Naive thymus-derived CD4-positive, alpha-beta T cell (primary cell): ENCODE measurements around the gene TNNC1. TPM values are rescaled to one million over a fixed set of nuclear protein-coding genes. Genes with fewer than 3 reads are reported as not detected.
A peak's percentile ranks its signal among the peaks of the same experiment; 100 is the strongest.

ENCODE experiments used
- ATAC-seq: fragments of 150-1000 bp; cut with Tn5 transposase; 2 replicates; pipeline ENCODE4 v1.10.0; 2021; ENCODE audit warnings: mild to moderate bottlenecking, moderate library complexity
- CTCF ChIA-PET: fragments of 350-600 bp; sonication (Branson Sonifier 250); formaldehyde crosslinking; loops from one replicate; lab custom pipeline; 2021; ENCODE audit warnings: antibody characterized with exemption; lab: Charles Lee
- POLR2A ChIA-PET: fragments of 350-600 bp; sonication (Branson Sonifier 250); formaldehyde crosslinking; loops from one replicate; lab custom pipeline; 2021; ENCODE audit warnings: antibody characterized with exemption, inconsistent platforms; lab: Charles Lee
- DNase-seq, 9 donors: peaks; one replicate each; pipeline versions ENCODE4 v3.0.0 to v3.0.0-alpha.2; 2020 to 2022; ENCODE audit warnings: mixed read lengths in 1 of 9
- H3K27ac ChIP-seq: one replicate; pipeline ENCODE4 v1.7.0; 2013; ENCODE audit warnings: mild to moderate bottlenecking, low read depth, low read length, moderate library complexity
- H3K27me3 ChIP-seq, 2 donors: one replicate each; pipeline ENCODE4 v1.7.0; 2013; ENCODE audit warnings: low read length in 2 of 2, mild to moderate bottlenecking in 2 of 2, moderate library complexity in 2 of 2; ENCODE audit not compliant: control insufficient read depth in 2 of 2, insufficient read depth in 2 of 2
- H3K36me3 ChIP-seq, 3 experiments: 1 replicate in 2 of 3; 2 replicates in 1 of 3; pipeline ENCODE4 v1.7.0; 2013; ENCODE audit warnings: low read length in 3 of 3, mild to moderate bottlenecking in 3 of 3, moderate library complexity in 1 of 3; ENCODE audit not compliant: insufficient read depth in 3 of 3, control insufficient read depth in 2 of 3
- H3K4me1 ChIP-seq, 2 donors: one replicate each; pipeline ENCODE4 v1.7.0; 2013; ENCODE audit warnings: low read length in 2 of 2, mild to moderate bottlenecking in 2 of 2, moderate library complexity in 1 of 2; ENCODE audit not compliant: control insufficient read depth in 2 of 2, insufficient read depth in 2 of 2
- H3K4me3 ChIP-seq: 2 replicates; pipeline ENCODE4 v1.7.0; 2013; ENCODE audit warnings: mild to moderate bottlenecking, low read length
- H3K9me3 ChIP-seq, 3 experiments: 1 replicate in 2 of 3; 2 replicates in 1 of 3; pipeline ENCODE4 v1.7.0; 2013; ENCODE audit warnings: low read length in 3 of 3; ENCODE audit not compliant: control insufficient read depth in 2 of 3
- H3K27ac Mint-ChIP-seq, 9 donors: one replicate each; pipeline ENCODE4 v1.8.0; 2020 to 2022; ENCODE audit warnings: mixed read lengths in 9 of 9, mild to moderate bottlenecking in 8 of 9, moderate library complexity in 5 of 9, inconsistent platforms in 2 of 9
- H3K27me3 Mint-ChIP-seq, 5 donors: one replicate each; pipeline ENCODE4 v1.8.0; 2021 to 2022; ENCODE audit warnings: mixed read lengths in 5 of 5, mild to moderate bottlenecking in 1 of 5
- H3K36me3 Mint-ChIP-seq, 5 donors: one replicate each; pipeline ENCODE4 v1.8.0; 2020 to 2022; ENCODE audit warnings: mixed read lengths in 5 of 5, mild to moderate bottlenecking in 3 of 5, inconsistent platforms in 1 of 5
- H3K4me1 Mint-ChIP-seq, 7 donors: one replicate each; pipeline ENCODE4 v1.8.0; 2020 to 2022; ENCODE audit warnings: mixed read lengths in 7 of 7, mild to moderate bottlenecking in 3 of 7, inconsistent platforms in 1 of 7
- H3K4me3 Mint-ChIP-seq, 10 donors: one replicate each; pipeline ENCODE4 v1.8.0; 2020 to 2022; ENCODE audit warnings: mild to moderate bottlenecking in 10 of 10, mixed read lengths in 10 of 10, moderate library complexity in 6 of 10, inconsistent platforms in 2 of 10
- H3K9me3 Mint-ChIP-seq, 11 donors: one replicate each; pipeline ENCODE4 v1.8.0; 2020 to 2022; ENCODE audit warnings: mixed read lengths in 11 of 11, mild to moderate bottlenecking in 4 of 11, inconsistent platforms in 1 of 11, moderate library complexity in 1 of 11
- intact Hi-C, 2 donors: fragments of 100-400 bp; cut with micrococcal nuclease; formaldehyde crosslinking; loops; one replicate each; pipeline ENCODE4 v1.15.1; 2023
- polyA plus RNA-seq, 2 donors: library from polyadenylated mRNA; unstranded; fragments of 300-500 nt; fragmentation: Illumina TruSeq; gene quantifications; one replicate each; pipeline ENCODE4 v1.2.3, GENCODE V29; 2021
- total RNA-seq, 6 experiments: library from RNA in 5 of 6; stranded (reverse) in 5 of 6; gene quantifications; 1 replicate in 5 of 6; 2 replicates in 1 of 6; pipeline ENCODE4 v1.2.3 and lab custom pipeline; 2021 to 2026

The TNNC1 gene
- total and polyA plus RNA-seq, 7 experiments from 2014 or later = 0.73 to 8.4 (median 3.5) TPM

DNA sequence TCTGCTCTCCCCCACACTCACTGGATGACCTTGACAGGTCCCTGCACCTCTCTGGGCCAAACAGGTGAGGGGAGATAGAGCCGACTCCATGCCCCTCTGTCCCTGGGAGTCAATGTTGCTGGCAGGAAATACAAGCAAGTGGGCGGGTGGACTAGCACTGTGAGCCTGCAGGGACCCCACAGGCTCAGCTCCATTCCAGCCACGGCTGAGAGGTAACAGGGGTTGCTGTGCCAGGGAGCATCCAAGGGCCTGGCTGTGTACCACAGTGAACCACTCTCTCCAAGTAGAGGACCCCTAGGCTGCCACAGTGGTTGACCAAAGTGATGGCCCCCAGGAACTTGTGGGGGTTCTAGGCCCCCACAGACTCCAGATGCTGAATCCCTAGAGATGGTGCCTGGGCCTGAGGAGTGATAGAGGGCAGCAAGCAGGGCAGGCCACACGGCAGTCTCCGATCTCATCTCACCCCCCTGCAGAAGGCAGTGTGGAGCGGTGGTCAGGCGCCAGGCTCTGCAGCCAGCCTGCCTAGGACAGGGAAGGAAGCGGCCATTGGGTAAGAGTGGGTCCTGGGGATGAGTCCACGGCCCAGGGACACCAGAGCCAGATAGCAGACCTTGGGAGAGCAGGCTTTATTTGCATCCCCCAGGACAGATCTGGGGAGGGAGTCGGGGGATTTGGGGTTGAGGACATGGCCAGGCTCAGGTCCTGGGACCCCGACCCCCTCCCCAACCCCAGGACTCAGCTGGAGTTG is 3.2 kb downstream of the TNNC1 start:
- no peak for DNase-seq
- Histone ChIP-seq H3K27me3 (no peaks in the 10 kb centered on the region), H3K4me3 (no peak overlapping the region), H3K27ac (no peak overlapping the region), H3K36me3 (peaks cover 0 to 2% (median 0%) of the 10 kb centered on the region in 3 experiments), H3K9me3 (no peaks in the 10 kb centered on the region), H3K4me1 (peaks cover 10 to 20% of the 10 kb centered on the region in 2 donors)
- Mint-ChIP-seq H3K9me3 (no peaks in the 10 kb centered on the region), H3K27me3 (no peaks in the 10 kb centered on the region), H3K4me1 (peaks cover 15 to 24% (median 21%) of the 10 kb centered on the region in 7 donors), H3K36me3 (peaks cover 0 to 1% (median 0%) of the 10 kb centered on the region in 5 donors), H3K27ac (no peak overlapping the region), H3K4me3 (peak overlapping the region in 1 of 10 donors; percentile 54)
- ChIA-PET POLR2A (interaction anchor here (0.5 kb wide), 1 partner anchor 85 kb away, joined by 5 read pairs; no protein-coding TSS in a partner anchor), CTCF (interaction anchor here (0.6 kb wide), 1 partner anchor 38 kb away, joined by 3 read pairs; no protein-coding TSS in a partner anchor)
- intact Hi-C loops = loop anchor here in 1 of 2 donors (10.0 kb wide), 1 partner anchor 234 kb away; the partner anchor contains the start of genes GNL3 and PBRM1
- ATAC-seq = no peak

DNA sequence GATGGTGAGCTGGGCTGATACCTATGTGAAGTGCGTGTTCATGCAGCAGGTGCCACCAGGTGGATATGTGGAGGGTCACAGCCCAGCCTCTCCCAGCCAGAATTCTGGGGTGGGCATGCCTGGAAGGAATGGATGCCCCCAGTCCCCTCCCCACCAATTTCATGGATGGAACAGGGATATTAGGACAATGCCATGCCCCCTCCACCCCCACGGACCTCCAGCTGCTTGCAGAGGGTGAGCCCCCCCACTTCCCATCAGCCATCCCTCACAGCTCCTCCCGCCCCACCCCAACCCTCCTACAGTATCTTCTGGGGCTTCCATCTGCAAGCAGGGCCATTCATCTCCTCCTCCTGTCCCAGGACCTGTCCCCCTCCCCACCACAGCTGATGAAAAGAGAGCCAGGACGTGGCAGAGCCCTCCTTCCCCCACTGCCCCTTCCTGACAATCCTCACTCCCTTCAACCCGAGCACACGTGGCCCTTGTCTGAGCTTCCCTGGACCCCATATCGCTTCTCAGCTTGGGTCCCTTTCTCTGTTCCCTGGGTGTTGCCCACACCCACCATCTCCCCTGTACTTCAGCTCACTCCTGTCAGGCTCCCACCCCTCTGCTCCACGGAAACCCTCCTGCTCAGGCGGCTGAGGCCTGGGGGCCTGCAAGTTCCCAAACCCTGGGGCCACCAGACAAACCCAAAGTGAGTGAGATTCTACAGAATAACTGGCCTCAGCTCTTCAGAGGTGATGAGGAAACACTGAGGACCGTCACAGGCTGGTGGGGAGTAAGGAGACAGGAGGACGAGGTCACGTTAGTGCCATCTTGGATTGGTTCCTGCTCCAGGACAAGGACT is 6.1 kb downstream of the TNNC1 start:
- Mint-ChIP-seq H3K4me1 (peaks cover 6 to 13% (median 9%) of the 10 kb centered on the region in 7 donors), H3K9me3 (no peaks in the 10 kb centered on the region), H3K27ac (peak overlapping the region in 1 of 9 donors; percentile 54), H3K4me3 (peak overlapping the region in 1 of 10 donors; percentile 81), H3K27me3 (no peaks in the 10 kb centered on the region), H3K36me3 (no peaks in the 10 kb centered on the region)
- Histone ChIP-seq H3K4me3 (no peak overlapping the region), H3K27ac (no peak overlapping the region), H3K27me3 (no peaks in the 10 kb centered on the region), H3K4me1 (peaks cover 0 to 9% of the 10 kb centered on the region in 2 donors), H3K9me3 (no peaks in the 10 kb centered on the region), H3K36me3 (no peaks in the 10 kb centered on the region)
- ChIA-PET CTCF (interaction anchor here (0.6 to 3.7 kb wide), 10 partner anchors 10 to 946 kb away, joined by 3 to 32 read pairs (median 3); no protein-coding TSS in a partner anchor), POLR2A (interaction anchor here (0.6 to 1.7 kb wide), 6 partner anchors 8 to 77 kb away, joined by 3 to 7 read pairs (median 4); no protein-coding TSS in a partner anchor)
- intact Hi-C loops = loop anchor here (1.0 to 5.0 kb wide), 9 partner anchors 8 to 446 kb away; partner anchors contain the start of gene NISCH (in 1 of the 2)
- DNase-seq = no peak
- no peak for ATAC-seq

DNA sequence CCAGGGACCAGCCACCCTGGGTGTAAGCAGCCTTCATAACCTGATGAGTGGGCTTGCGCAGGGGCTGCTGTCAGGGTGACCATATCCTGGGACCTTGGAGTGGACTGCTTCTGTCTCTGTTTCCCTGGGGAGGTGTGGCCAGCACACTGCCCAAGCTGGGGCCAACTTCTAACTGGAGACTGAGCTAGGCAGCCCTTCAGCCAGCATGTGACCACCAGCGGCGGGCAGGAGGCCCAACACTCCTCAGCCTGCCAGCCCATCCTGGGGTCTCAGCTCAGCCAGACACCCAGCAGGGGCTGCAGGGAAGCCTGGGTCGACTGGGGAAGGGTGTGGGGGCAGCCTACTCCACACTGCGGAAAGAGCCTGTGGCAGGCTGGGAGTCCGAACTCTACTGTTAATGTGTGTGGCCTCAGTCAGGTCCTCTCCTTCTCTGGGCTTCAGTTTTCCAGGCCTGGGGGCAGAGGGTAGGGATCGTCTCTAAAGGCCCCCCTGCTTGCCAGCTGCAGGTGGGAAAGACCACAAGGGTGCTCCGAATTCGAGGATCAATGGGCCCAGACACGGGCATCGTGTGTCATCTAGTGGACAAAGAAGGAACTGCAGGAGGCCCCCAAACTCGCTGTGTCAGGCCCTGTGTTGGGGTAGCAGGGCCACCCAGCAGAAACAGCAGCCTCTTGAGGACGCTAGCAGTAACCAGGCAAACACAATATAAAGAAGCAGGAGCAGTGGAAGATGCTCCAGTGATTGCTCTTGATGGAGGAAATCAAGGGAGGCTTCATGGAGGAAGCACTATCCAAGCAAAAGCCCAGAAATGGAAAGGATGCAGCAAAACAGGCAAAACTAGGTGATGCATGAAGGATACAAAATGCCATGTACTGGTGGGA is 7.0 kb downstream of the TNNC1 start:
- no peak overlapping the region for H3K4me3 ChIP-seq
- H3K36me3 Mint-ChIP-seq = no peaks in the 10 kb centered on the region
- H3K4me1 ChIP-seq = peaks cover 0 to 9% of the 10 kb centered on the region in 2 donors
- peak overlapping the region in 2 of 10 donors; percentile 61 to 81 for H3K4me3 Mint-ChIP-seq
- H3K27ac ChIP-seq = no peak overlapping the region
- DNase-seq (peak; percentile 46 to 76 (median 67)), ATAC-seq (peak; percentile 78)
- POLR2A ChIA-PET = interaction anchor here (0.6 to 1.7 kb wide), 3 partner anchors 33 to 76 kb away, joined by 3 to 7 read pairs (median 5); no protein-coding TSS in a partner anchor
- H3K4me1 Mint-ChIP-seq = peaks cover 6 to 13% (median 9%) of the 10 kb centered on the region in 7 donors
- H3K9me3 Mint-ChIP-seq = no peaks in the 10 kb centered on the region
- no peaks in the 10 kb centered on the region for H3K27me3 Mint-ChIP-seq
- H3K27ac Mint-ChIP-seq = peak overlapping the region in 5 of 9 donors; percentile 3 to 90 (median 49)
- no peaks in the 10 kb centered on the region for H3K27me3 ChIP-seq
- H3K36me3 ChIP-seq = no peaks in the 10 kb centered on the region
- no peaks in the 10 kb centered on the region for H3K9me3 ChIP-seq
- intact Hi-C loops = loop anchor here (1.0 to 5.0 kb wide), 9 partner anchors 8 to 446 kb away; partner anchors contain the start of gene NISCH (in 1 of the 2)
- CTCF ChIA-PET = interaction anchor here (0.6 to 3.7 kb wide), 11 partner anchors 19 to 445 kb away, joined by 3 to 40 read pairs (median 4); no protein-coding TSS in a partner anchor

DNA sequence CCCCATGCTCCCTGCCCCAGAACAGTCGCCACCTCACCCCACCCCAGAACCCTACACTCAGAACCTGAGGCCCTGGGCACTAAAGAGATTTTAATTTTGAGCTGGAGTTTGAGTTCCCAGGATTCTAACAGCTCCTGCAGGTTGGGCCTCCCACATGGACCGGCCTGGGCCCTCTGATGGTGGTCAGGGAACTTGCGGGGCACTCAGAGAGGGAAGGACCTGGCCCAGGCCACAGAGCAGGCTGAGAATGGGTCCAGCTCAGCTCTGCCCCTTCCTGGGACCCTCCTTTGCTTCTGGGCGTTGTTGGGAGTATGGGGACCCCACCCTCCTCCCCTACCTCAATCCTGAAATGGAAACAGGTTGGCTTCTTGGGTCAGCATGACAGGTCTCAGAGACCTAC is 7.8 kb downstream of the TNNC1 start:
- POLR2A ChIA-PET = interaction anchor here (1.6 kb wide), 1 partner anchor 34 kb away, joined by 5 read pairs; no protein-coding TSS in a partner anchor
- no peak overlapping the region for H3K27ac Mint-ChIP-seq
- H3K9me3 Mint-ChIP-seq = no peaks in the 10 kb centered on the region
- Histone ChIP-seq H3K9me3 (no peaks in the 10 kb centered on the region), H3K4me3 (no peak overlapping the region), H3K27me3 (no peaks in the 10 kb centered on the region), H3K36me3 (no peaks in the 10 kb centered on the region), H3K27ac (no peak overlapping the region), H3K4me1 (peaks cover 0 to 9% of the 10 kb centered on the region in 2 donors)
- peaks cover 6 to 13% (median 9%) of the 10 kb centered on the region in 7 donors for H3K4me1 Mint-ChIP-seq
- H3K4me3 Mint-ChIP-seq = no peak overlapping the region
- CTCF ChIA-PET = interaction anchor here (0.6 to 3.7 kb wide), 5 partner anchors 18 to 444 kb away, joined by 3 to 40 read pairs (median 6); no protein-coding TSS in a partner anchor
- H3K36me3 Mint-ChIP-seq = no peaks in the 10 kb centered on the region
- intact Hi-C loops = loop anchor here in 1 of 2 donors (2.0 to 5.0 kb wide), 2 partner anchors 73 to 224 kb away; no protein-coding TSS in a partner anchor
- DNase-seq (no peak), ATAC-seq (no peak)
- no peaks in the 10 kb centered on the region for H3K27me3 Mint-ChIP-seq

- Histone ChIP-seq H3K27ac (no peak within 1 kb of the TSS), H3K36me3 (no peaks in the 10 kb centered on the region), H3K4me3 (no peak within 1 kb of the TSS), H3K4me1 (peaks cover 0 to 9% of the 10 kb centered on the region in 2 donors), H3K9me3 (no peaks in the 10 kb centered on the region), H3K27me3 (no peaks in the 10 kb centered on the region)
- H3K27me3 Mint-ChIP-seq = no peaks in the 10 kb centered on the region
- H3K36me3 Mint-ChIP-seq = no peaks in the 10 kb centered on the region
- peak; percentile 94 for ATAC-seq
- H3K4me3 Mint-ChIP-seq = no peak within 1 kb of the TSS
- H3K9me3 Mint-ChIP-seq = no peaks in the 10 kb centered on the region
- peak; percentile 39 to 78 (median 63) for DNase-seq
- ChIA-PET CTCF (interaction anchor here (0.6 to 3.7 kb wide), 6 partner anchors 14 to 878 kb away, joined by 3 to 40 read pairs (median 5); no protein-coding TSS in a partner anchor), POLR2A (interaction anchor here (1.5 kb wide), 1 partner anchor 9 kb away, joined by 9 read pairs; the partner anchor contains the start of gene TNNC1)
- intact Hi-C loops = loop anchor here in 1 of 2 donors (5.0 kb wide), 1 partner anchor 223 kb away; no protein-coding TSS in a partner anchor
- H3K27ac Mint-ChIP-seq = peak within 1 kb of the TSS in 1 of 9 donors; percentile 59
- H3K4me1 Mint-ChIP-seq = peaks cover 6 to 13% (median 9%) of the 10 kb centered on the region in 7 donors
These were observed 8.7 kb downstream of the TNNC1 start, which contains the start of gene SEMA3G for GRCh38 chr3:52444860-52445793. Gene SEMA3G, minus strand, starts transcription at chr3:52445103. Its CDS starts 76 bp downstream, at chr3:52445027.
